22Rv1 (cell line): ENCODE measurements around the gene CHD1.

Source experiments
- H3K27ac ChIP-seq: fragments of 450-650 bp; 2 replicates; pipeline ENCODE4 v1.5.1; 2017
- CTCF ChIP-seq: fragments of 450-650 bp; IDR thresholded peaks from 2 replicates; pipeline ENCODE4 v1.5.1; 2017; ENCODE audit warnings: mild to moderate bottlenecking
- ZFX ChIP-seq: fragments of 450-650 bp; IDR thresholded peaks from 2 replicates; pipeline ENCODE4 v1.6.1; 2017; ENCODE audit warnings: antibody characterized with exemption, borderline replicate concordance

Gene CHD1

GRCh38 chr5:98923966-98924365 is 4.8 kb downstream of the CHD1 start:
- no peak overlapping the region for H3K27ac ChIP-seq
- TF ChIP-seq CTCF, result no peak
- TF ChIP-seq ZFX, result no peak

- H3K27ac ChIP-seq, result no peak overlapping the region
- TF ChIP-seq ZFX, result no peak
These were observed 6.8 kb downstream of the CHD1 start for GRCh38 chr5:98921947-98922505.

GRCh38 chr5:98917433-98917832 is 11.4 kb downstream of the CHD1 start:
- TF ChIP-seq CTCF (no peak), ZFX (no peak)
- no peak overlapping the region for H3K27ac ChIP-seq

- no peak overlapping the region for H3K27ac ChIP-seq
- TF ChIP-seq ZFX (no peak), CTCF (no peak)
These were observed 12.3 kb downstream of the CHD1 start for GRCh38 chr5:98916540-98916939.

- no peak overlapping the region for H3K27ac ChIP-seq
- TF ChIP-seq ZFX (no peak), CTCF (no peak)
These were observed 14.9 kb downstream of the CHD1 start for GRCh38 chr5:98913911-98914310.

GRCh38 chr5:98911280-98912040 is 17.3 kb downstream of the CHD1 start:
- TF ChIP-seq CTCF, result no peak
- no peak for TF ChIP-seq ZFX
- H3K27ac ChIP-seq, result no peak overlapping the region

GRCh38 chr5:98909363-98909762 is 19.4 kb downstream of the CHD1 start:
- no peak overlapping the region for H3K27ac ChIP-seq
- TF ChIP-seq ZFX, result no peak
- no peak for TF ChIP-seq CTCF
